H9 (cell line): ENCODE results near the gene TACR2. TPM values are rescaled to one million over a fixed set of nuclear protein-coding genes. Genes with fewer than 3 reads are reported as not detected.

Source experiments
- DNase-seq: peaks from one replicate; pipeline ENCODE4 v3.0.0-alpha.2; 2017
- H2AFZ ChIP-seq: one replicate; pipeline ENCODE4 v1.6.1; 2013; ENCODE audit warnings: mild to moderate bottlenecking, low read length, control low read depth, moderate library complexity
- H2AK5ac ChIP-seq: 2 replicates; pipeline ENCODE4 v1.6.1; 2013; ENCODE audit warnings: low read length, control low read depth, mixed read lengths; ENCODE audit not compliant: insufficient read length
- H2BK120ac ChIP-seq: one replicate; pipeline ENCODE4 v1.6.1; 2013; ENCODE audit warnings: low read depth, mild to moderate bottlenecking, low read length, control low read depth, inconsistent platforms; ENCODE audit not compliant: poor library complexity, severe bottlenecking
- H2BK12ac ChIP-seq: 2 replicates; pipeline ENCODE4 v1.6.1; 2013; ENCODE audit warnings: low read length, control low read depth, mixed read lengths, low read depth; ENCODE audit not compliant: insufficient read length
- H2BK15ac ChIP-seq: 2 replicates; pipeline ENCODE4 v1.6.1; 2013; ENCODE audit warnings: low read depth, low read length, control low read depth
- H2BK20ac ChIP-seq: one replicate; pipeline ENCODE4 v1.6.1; 2013; ENCODE audit warnings: low read depth, mild to moderate bottlenecking, low read length, control low read depth, inconsistent platforms; ENCODE audit not compliant: poor library complexity, severe bottlenecking
- H2BK5ac ChIP-seq: 2 replicates; pipeline ENCODE4 v1.6.1; 2013; ENCODE audit warnings: low read length, control low read depth, mixed read lengths; ENCODE audit not compliant: insufficient read length
- H3K14ac ChIP-seq: 2 replicates; pipeline ENCODE4 v1.6.1; 2013; ENCODE audit warnings: low read length, control low read depth; ENCODE audit not compliant: insufficient read depth
- H3K18ac ChIP-seq: 2 replicates; pipeline ENCODE4 v1.6.1; 2013; ENCODE audit warnings: low read depth, mild to moderate bottlenecking, mixed read lengths, low read length, control low read depth; ENCODE audit not compliant: insufficient read length
- H3K23ac ChIP-seq: 2 replicates; pipeline ENCODE4 v1.6.1; 2013; ENCODE audit warnings: low read length, control low read depth, mixed read lengths, low read depth; ENCODE audit not compliant: insufficient read length
- H3K23me2 ChIP-seq: 2 replicates; pipeline ENCODE4 v1.6.1; 2013; ENCODE audit warnings: low read depth, mild to moderate bottlenecking, mixed read lengths, low read length, control low read depth; ENCODE audit not compliant: insufficient read length, poor library complexity, severe bottlenecking
- H3K27ac ChIP-seq: 2 replicates; pipeline ENCODE4 v1.5.1; 2013; ENCODE audit warnings: low read length, control low read depth, mixed read lengths, low read depth; ENCODE audit not compliant: insufficient read length
- H3K27me3 ChIP-seq: 2 replicates; pipeline ENCODE4 v1.6.1; 2013; ENCODE audit warnings: low read length, control low read depth, inconsistent platforms; ENCODE audit not compliant: insufficient read depth
- H3K4ac ChIP-seq: 2 replicates; pipeline ENCODE4 v1.6.1; 2013; ENCODE audit warnings: low read depth, mild to moderate bottlenecking, control low read depth, inconsistent platforms, low read length, moderate library complexity
- H3K4me1 ChIP-seq: 2 replicates; pipeline ENCODE4 v1.6.1; 2013; ENCODE audit warnings: low read length, control low read depth, inconsistent platforms; ENCODE audit not compliant: insufficient read depth
- H3K4me2 ChIP-seq: 2 replicates; pipeline ENCODE4 v1.6.1; 2013; ENCODE audit warnings: low read length, control low read depth, mixed read lengths; ENCODE audit not compliant: insufficient read length, insufficient read depth
- H3K56ac ChIP-seq: 2 replicates; pipeline ENCODE4 v1.6.1; 2013; ENCODE audit warnings: low read depth, mild to moderate bottlenecking, mixed read lengths, low read length, control low read depth; ENCODE audit not compliant: insufficient read length
- H3K79me1 ChIP-seq: 2 replicates; pipeline ENCODE4 v1.6.1; 2013; ENCODE audit warnings: low read depth, mild to moderate bottlenecking, moderate library complexity, low read length, control low read depth, inconsistent platforms; ENCODE audit not compliant: insufficient read depth, poor library complexity, severe bottlenecking
- H3K79me2 ChIP-seq: 2 replicates; pipeline ENCODE4 v1.6.1; 2013; ENCODE audit warnings: low read length, control low read depth, inconsistent platforms; ENCODE audit not compliant: insufficient read depth
- H3K9ac ChIP-seq: 2 replicates; pipeline ENCODE4 v1.6.1; 2013; ENCODE audit warnings: low read length, control low read depth, mixed read lengths; ENCODE audit not compliant: insufficient read length; ENCODE audit errors: extremely low read depth
- H3K9me3 ChIP-seq: one replicate; pipeline ENCODE4 v1.6.1; 2013; ENCODE audit warnings: low read depth, low read length, inconsistent platforms; ENCODE audit not compliant: control insufficient read depth
- H3T11ph ChIP-seq: one replicate; pipeline ENCODE4 v1.6.1; 2013; ENCODE audit warnings: mild to moderate bottlenecking, low read length, control low read depth, inconsistent platforms
- H4K20me1 ChIP-seq: one replicate; pipeline ENCODE4 v1.6.1; 2013; ENCODE audit not compliant: control insufficient read depth, insufficient read length, insufficient read depth
- H4K5ac ChIP-seq: 2 replicates; pipeline ENCODE4 v1.6.1; 2013; ENCODE audit warnings: low read depth, mild to moderate bottlenecking, mixed read lengths, low read length, control low read depth; ENCODE audit not compliant: insufficient read length
- H4K8ac ChIP-seq: replicated peaks from 2 replicates; pipeline ENCODE4 v1.6.1; 2013; ENCODE audit warnings: low read length, control low read depth, mixed read lengths, low read depth; ENCODE audit not compliant: insufficient read length
- H4K91ac ChIP-seq: 2 replicates; pipeline ENCODE4 v1.6.1; 2013; ENCODE audit warnings: low read depth, mild to moderate bottlenecking, moderate library complexity, mixed read lengths, low read length, control low read depth; ENCODE audit not compliant: insufficient read length
- H3K27ac Mint-ChIP-seq, 3 experiments: 2 replicates in 2 of 3; 3 replicates in 1 of 3; pipeline ENCODE4 v1.8.0; 2020 to 2021; ENCODE audit warnings: mixed read lengths in 3 of 3, mild to moderate bottlenecking in 1 of 3, moderate library complexity in 1 of 3
- H3K27me3 Mint-ChIP-seq: 2 replicates; pipeline ENCODE4 v1.8.0; 2021; ENCODE audit warnings: low read depth, mild to moderate bottlenecking, moderate library complexity, mixed read lengths
- H3K36me3 Mint-ChIP-seq, 3 experiments: 2 replicates in 2 of 3; 3 replicates in 1 of 3; pipeline ENCODE4 v1.8.0; 2020 to 2021; ENCODE audit warnings: low read depth in 3 of 3, mixed read lengths in 3 of 3; ENCODE audit not compliant: insufficient read depth in 1 of 3
- H3K4me1 Mint-ChIP-seq, 2 experiments: 2 replicates each; pipeline ENCODE4 v1.8.0; 2020; ENCODE audit warnings: mixed read lengths in 2 of 2
- H3K4me3 Mint-ChIP-seq, 2 experiments: 2 replicates in 1 of 2; 3 replicates in 1 of 2; pipeline ENCODE4 v1.8.0; 2020 to 2021; ENCODE audit warnings: mild to moderate bottlenecking in 2 of 2, mixed read lengths in 2 of 2, moderate library complexity in 1 of 2
- H3K9me3 Mint-ChIP-seq, 2 experiments: 2 replicates in 1 of 2; 3 replicates in 1 of 2; pipeline ENCODE4 v1.8.0; 2020; ENCODE audit warnings: mild to moderate bottlenecking in 2 of 2, mixed read lengths in 2 of 2, moderate library complexity in 1 of 2
- WGBS: extraction: QIAGEN DNeasy Blood & Tissue Kit; methylation state at CpG from one replicate; pipeline ENCODE4 v1.1.7; 2013; ENCODE audit warnings: missing lambda C conversion rate, low lambda C conversion rate, mixed read lengths; ENCODE audit not compliant: insufficient read length; ENCODE audit errors: extremely low coverage; 5-methylcytosine and 5-hydroxymethylcytosine counted together
- total RNA-seq: library from RNA; stranded (reverse); gene quantifications from 2 replicates; pipeline ENCODE4 v1.2.1, GENCODE V29; 2021
- TF ChIP-seq, protein P1 (sequence below): fragments of 200-600 bp; sonication (generic); conservative IDR thresholded peaks from 3 replicates; pipeline ENCODE4 v1.8.0; 2021; ENCODE audit warnings: antibody characterized with exemption, mild to moderate bottlenecking

TACR2 gene
- total RNA-seq, 1 experiment from 2014 or later, result not detected

DNA sequence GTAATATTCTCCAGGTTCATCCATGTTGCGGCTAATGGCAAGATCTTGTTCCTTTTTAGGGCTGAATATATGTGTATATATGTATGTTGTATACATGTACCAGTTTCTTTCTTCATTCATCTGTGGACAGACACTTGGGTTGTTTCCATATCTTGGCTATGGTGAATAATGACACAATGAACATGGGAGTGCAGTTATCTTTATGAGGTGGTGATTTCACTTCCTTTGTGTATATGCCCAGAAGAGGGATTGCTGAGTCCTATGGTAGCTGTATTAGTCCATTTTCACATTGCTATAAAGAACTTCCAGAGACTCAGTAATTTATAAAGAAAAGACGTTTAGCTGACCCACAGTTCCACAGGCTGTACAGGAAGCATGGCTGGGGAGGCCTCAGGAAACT, 17.5 kb upstream of the TACR2 start:
- DNase-seq, result no peak
- H2BK15ac ChIP-seq, result no peak overlapping the region
- no peak overlapping the region for H3K4me3 Mint-ChIP-seq
- no peaks in the 10 kb centered on the region for H3K79me1 ChIP-seq
- no peak overlapping the region for H3K4me2 ChIP-seq
- H2BK5ac ChIP-seq, result no peak overlapping the region
- no peak overlapping the region for H3K23ac ChIP-seq
- H2AFZ ChIP-seq, result no peak overlapping the region
- TF ChIP-seq, protein P1, sequence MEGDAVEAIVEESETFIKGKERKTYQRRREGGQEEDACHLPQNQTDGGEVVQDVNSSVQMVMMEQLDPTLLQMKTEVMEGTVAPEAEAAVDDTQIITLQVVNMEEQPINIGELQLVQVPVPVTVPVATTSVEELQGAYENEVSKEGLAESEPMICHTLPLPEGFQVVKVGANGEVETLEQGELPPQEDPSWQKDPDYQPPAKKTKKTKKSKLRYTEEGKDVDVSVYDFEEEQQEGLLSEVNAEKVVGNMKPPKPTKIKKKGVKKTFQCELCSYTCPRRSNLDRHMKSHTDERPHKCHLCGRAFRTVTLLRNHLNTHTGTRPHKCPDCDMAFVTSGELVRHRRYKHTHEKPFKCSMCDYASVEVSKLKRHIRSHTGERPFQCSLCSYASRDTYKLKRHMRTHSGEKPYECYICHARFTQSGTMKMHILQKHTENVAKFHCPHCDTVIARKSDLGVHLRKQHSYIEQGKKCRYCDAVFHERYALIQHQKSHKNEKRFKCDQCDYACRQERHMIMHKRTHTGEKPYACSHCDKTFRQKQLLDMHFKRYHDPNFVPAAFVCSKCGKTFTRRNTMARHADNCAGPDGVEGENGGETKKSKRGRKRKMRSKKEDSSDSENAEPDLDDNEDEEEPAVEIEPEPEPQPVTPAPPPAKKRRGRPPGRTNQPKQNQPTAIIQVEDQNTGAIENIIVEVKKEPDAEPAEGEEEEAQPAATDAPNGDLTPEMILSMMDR, result no peak
- peaks cover 0 to under 1% of the 10 kb centered on the region in 2 experiments; a peak in 2 of 4 replicates for H3K4me1 Mint-ChIP-seq
- H4K8ac ChIP-seq, result no peak overlapping the region
- no peaks in the 10 kb centered on the region for H3K23me2 ChIP-seq
- no peak overlapping the region for H3K9ac ChIP-seq
- H3K79me2 ChIP-seq, result no peaks in the 10 kb centered on the region
- no peak overlapping the region for H3K14ac ChIP-seq
- no peak overlapping the region for H2AK5ac ChIP-seq
- H3K9me3 ChIP-seq, result no peaks in the 10 kb centered on the region
- no peak overlapping the region for H3K27ac Mint-ChIP-seq
- no peaks in the 10 kb centered on the region for H4K20me1 ChIP-seq
- peaks cover 0 to 4% of the 10 kb centered on the region in 2 experiments; a peak in 2 of 5 replicates for H3K9me3 Mint-ChIP-seq
- H3K4ac ChIP-seq, result no peak overlapping the region
- H3K27ac ChIP-seq, result no peak overlapping the region
- no peak overlapping the region for H2BK12ac ChIP-seq
- H3K27me3 ChIP-seq, result no peaks in the 10 kb centered on the region
- no peaks in the 10 kb centered on the region for H3K36me3 Mint-ChIP-seq
- no peak overlapping the region for H3T11ph ChIP-seq
- H3K27me3 Mint-ChIP-seq, result peaks cover 26% of the 10 kb centered on the region
- H2BK20ac ChIP-seq, result no peak overlapping the region
- H3K4me1 ChIP-seq, result no peaks in the 10 kb centered on the region
- H4K5ac ChIP-seq, result no peak overlapping the region
- H2BK120ac ChIP-seq, result no peak overlapping the region
- H3K18ac ChIP-seq, result no peak overlapping the region
- WGBS, result no CpG with 5 or more reads among the region's 2 CpGs
- H3K56ac ChIP-seq, result no peak overlapping the region
- H4K91ac ChIP-seq, result no peak overlapping the region
